K562 (cell line): ENCODE results near the gene CHRND. TPM values are rescaled to one million over a fixed set of nuclear protein-coding genes. Genes with fewer than 3 reads are reported as not detected.

ENCODE experiments used
- ATAC-seq: fragments of 200-7000 bp; cut with Tn5 transposase; 3 replicates; pipeline ENCODE4 v1.9.1; 2020; ENCODE audit warnings: moderate library complexity
- BruUV-seq: library from RNA; stranded (reverse); fragments of 400-500 nt; replicated peaks from 2 replicates; lab custom pipeline; 2021; lab: Mats Ljungman, UMichigan
- CTCF ChIA-PET: fragments of 300-600 bp; formaldehyde crosslinking; extraction: SDS; loops from one replicate; lab custom pipeline; 2021; ENCODE audit warnings: low intra/inter-chr PET ratio; lab: Yijun Ruan, JAX
- POLR2A ChIA-PET: fragments of 300-600, 350-650 bp; sonication (Branson Sonifier 250); formaldehyde crosslinking; extraction: SDS; loops from one replicate; lab custom pipeline; 2021; ENCODE audit warnings: antibody characterized with exemption, inconsistent platforms; lab: Yijun Ruan, JAX
- DNase-seq, 4 experiments: peaks; one replicate each; pipeline versions ENCODE4 v3.0.0 to v3.0.0-alpha.2; 2011 to 2018; ENCODE audit warnings: low spot score in 3 of 4, mixed read lengths in 3 of 4; ENCODE audit errors: extremely low read depth in 1 of 4
- FAIRE-seq: peaks from 2 replicates; lab custom pipeline; 2011; peaks lifted over from hg19 to GRCh38; lab: Jason Lieb, UNC
- H2AFZ ChIP-seq: 2 replicates; pipeline ENCODE4 v1.6.0; 2011; ENCODE audit warnings: low read depth, low read length, control low read depth, inconsistent platforms
- H3K27ac ChIP-seq: fragments of 200-600 bp; 3 replicates; pipeline ENCODE4 v1.8.0; 2011; ENCODE audit warnings: low read depth, mild to moderate bottlenecking, control low read depth, inconsistent platforms, low read length, moderate library complexity, mixed read lengths; ENCODE audit errors: extremely low read depth
- H3K27me3 ChIP-seq, 2 experiments: fragments of 300-600 bp in 1 of 2; 2 replicates in 1 of 2; 3 replicates in 1 of 2; pipeline versions ENCODE4 v1.6.0 to v1.8.0; 2011; ENCODE audit warnings: inconsistent platforms in 2 of 2, low read length in 2 of 2, mild to moderate bottlenecking in 1 of 2, mixed read lengths in 1 of 2, moderate library complexity in 1 of 2; ENCODE audit not compliant: control insufficient read depth in 2 of 2, insufficient read depth in 2 of 2
- H3K36me3 ChIP-seq: fragments of 300-600 bp; 3 replicates; pipeline ENCODE4 v1.8.0; 2011; ENCODE audit warnings: mild to moderate bottlenecking, low read length, inconsistent platforms; ENCODE audit not compliant: control insufficient read depth, insufficient read depth
- H3K4me1 ChIP-seq, 2 experiments: fragments of 200-600 bp in 1 of 2; replicated peaks in 1 of 2; 2 replicates in 1 of 2; 3 replicates in 1 of 2; pipeline versions ENCODE4 v1.5.1 to v1.8.0; 2011; ENCODE audit warnings: inconsistent platforms in 2 of 2, low read length in 2 of 2, mild to moderate bottlenecking in 1 of 2, mixed read lengths in 1 of 2, moderate library complexity in 1 of 2; ENCODE audit not compliant: control insufficient read depth in 2 of 2, insufficient read depth in 2 of 2
- H3K4me2 ChIP-seq: 2 replicates; pipeline ENCODE4 v1.6.1; 2011; ENCODE audit warnings: low read length, control low read depth, inconsistent platforms, mixed read lengths; ENCODE audit not compliant: insufficient read depth
- H3K4me3 ChIP-seq: fragments of 200-600 bp; sonication (generic), shearing (Covaris generic); 2 replicates; pipeline ENCODE4 v1.5.1; 2016; ENCODE audit warnings: control low read depth, inconsistent platforms
- H3K79me2 ChIP-seq: fragments of 200-600 bp; 3 replicates; pipeline ENCODE4 v1.8.0; 2011; ENCODE audit warnings: low read length, inconsistent platforms; ENCODE audit not compliant: control insufficient read depth, insufficient read depth
- H3K9ac ChIP-seq, 2 experiments: 2 replicates each; pipeline versions ENCODE4 v1.6.0 to v1.6.1; 2011; ENCODE audit warnings: low read depth in 2 of 2, low read length in 2 of 2, control low read depth in 1 of 2, inconsistent platforms in 1 of 2, mild to moderate bottlenecking in 1 of 2, mixed read lengths in 1 of 2; ENCODE audit not compliant: insufficient read depth in 1 of 2
- H3K9me1 ChIP-seq: one replicate; pipeline ENCODE4 v1.6.0; 2011; ENCODE audit warnings: inconsistent platforms, mild to moderate bottlenecking, low read length, moderate library complexity; ENCODE audit not compliant: control insufficient read depth, insufficient read depth
- H3K9me3 ChIP-seq: replicated peaks from 2 replicates; pipeline ENCODE4 v1.5.1; 2011; ENCODE audit warnings: low read depth, low read length, inconsistent platforms; ENCODE audit not compliant: control insufficient read depth, insufficient read depth
- H4K20me1 ChIP-seq: replicated peaks from 2 replicates; pipeline ENCODE4 v1.6.1; 2011; ENCODE audit warnings: low read length, inconsistent platforms, mixed read lengths; ENCODE audit not compliant: control insufficient read depth, insufficient read depth
- CBFA2T3 ChIP-seq: fragments of 450-650 bp; IDR thresholded peaks from 2 replicates; pipeline ENCODE4 v1.6.1; 2017
- HDAC6 ChIP-seq: IDR thresholded peaks from 2 replicates; pipeline ENCODE4 v1.6.1; 2012; ENCODE audit warnings: low read depth, mild to moderate bottlenecking, control low read depth, inconsistent platforms, low read length, moderate library complexity
- PHTF2 ChIP-seq: fragments of 250-450 bp; sonication (Bioruptor Pico); IDR thresholded peaks from 2 replicates; pipeline ENCODE4 v1.5.0; 2021; ENCODE audit warnings: mild to moderate bottlenecking
- PML ChIP-seq: IDR thresholded peaks from 2 replicates; pipeline ENCODE4 v1.6.1; 2012; ENCODE audit warnings: low read length, inconsistent platforms
- POLR2G ChIP-seq: fragments of 200-400 bp; formaldehyde crosslinking; IDR thresholded peaks from 2 replicates; pipeline ENCODE4 v1.6.1; 2017; ENCODE audit warnings: low read depth, mild to moderate bottlenecking, antibody characterized with exemption, low read length, moderate library complexity
- RBFOX2 ChIP-seq: fragments of 200-400 bp; formaldehyde crosslinking; IDR thresholded peaks from 2 replicates; pipeline ENCODE4 v1.6.1; 2017; ENCODE audit warnings: low read depth, mild to moderate bottlenecking, low read length, moderate library complexity
- WGBS: fragments of 100-300 bp; shearing (Covaris generic); methylation state at CpG from one replicate; pipeline ENCODE4 v1.1.6; 2016; ENCODE audit warnings: low coverage, mixed read lengths; ENCODE audit not compliant: insufficient coverage; ENCODE audit errors: missing lambda C conversion rate; 5-methylcytosine and 5-hydroxymethylcytosine counted together
- in situ Hi-C: fragments of 300-500 bp; cut with MboI; formaldehyde crosslinking; loops from 4 replicates; pipeline ENCODE4 v1.15.0; 2018; ENCODE audit warnings: inconsistent platforms, mixed read lengths
- intact Hi-C: fragments of 100-400 bp; cut with micrococcal nuclease; formaldehyde crosslinking; loops from 2 replicates; pipeline ENCODE4 v1.14.2; 2022
- polyA plus RNA-seq, 8 experiments: library from polyadenylated mRNA; depleted of rRNA in 4 of 8; stranded (reverse) in 5 of 8; unstranded in 3 of 8; fragments of >200 nt; fragmentation: Nextera tagmentation in 2 of 8; fragmentation: Illumina TruSeq in 1 of 8; extraction: Ambion mirVana in 2 of 8; extraction: Trizol in 1 of 8; gene quantifications; 2 replicates each; pipeline versions ENCODE4 v1.2.1 to v1.2.3, GENCODE V29; 2011 to 2014; ENCODE audit warnings: inconsistent platforms in 1 of 8, missing spikeins in 1 of 8
- total RNA-seq, 7 experiments: library from RNA; depleted of rRNA in 6 of 7; stranded (reverse); fragments of >200 nt in 6 of 7; fragmentation: Illumina TruSeq in 2 of 7; extraction: Trizol in 2 of 7; gene quantifications; 2 replicates each; pipeline versions ENCODE4 v1.2.1 to v1.2.3, GENCODE V29; 2011 to 2021; ENCODE audit warnings: low replicate concordance in 1 of 7

The CHRND gene
- total and polyA plus RNA-seq, 9 of the 15 experiments (the other 6 are each of a cell fraction or from before 2014, with no cell fraction given) = not detected

GRCh38 chr2:232543928-232544631 lies 18.1 kb downstream of the CHRND start:
- FAIRE-seq (no peak), ATAC-seq (peak; percentile 7; the same call in 1 of the 3 replicates), DNase-seq (no peak)
- Histone ChIP-seq H3K4me2 (no peak overlapping the region), H3K27me3 (no peaks in the 10 kb centered on the region), H3K4me1 (peaks cover 0 to 38% of the 10 kb centered on the region in 2 experiments; a peak in 3 of 5 replicates), H2AFZ (no peak overlapping the region), H4K20me1 (no peaks in the 10 kb centered on the region), H3K79me2 (peaks cover 10% of the 10 kb centered on the region; the same call in 1 of the 3 replicates), H3K9me1 (no peaks in the 10 kb centered on the region), H3K9me3 (no peaks in the 10 kb centered on the region), H3K27ac (no peak overlapping the region), H3K9ac (no peak overlapping the region; a peak in 2 of 4 replicates), H3K4me3 (no peak overlapping the region), H3K36me3 (peaks cover 15% of the 10 kb centered on the region; the same call in 2 of the 3 replicates)
- 78% methylated on average over 16 of the region's 19 CpGs for WGBS
- TF ChIP-seq PML (no peak), POLR2G (peak; percentile 49), PHTF2 (CRISPR knock-in tag) (no peak), CBFA2T3 (peak; percentile 52), HDAC6 (no peak), RBFOX2 (peak; percentile 41; the same call in 1 of the 2 replicates)
- CTCF ChIA-PET = no interaction called here
- in situ Hi-C loops = no loop called here
- BruUV-seq = no TSS peak
- intact Hi-C loops = no loop called here
- POLR2A ChIA-PET = interaction anchor here (0.6 kb wide), 1 partner anchor 330 kb away, joined by 4 read pairs; no protein-coding TSS in a partner anchor
